ENCODE measurements around the gene KDM4B. TPM values are rescaled to one million over a fixed set of nuclear protein-coding genes. Genes with fewer than 3 reads are reported as not detected.

KDM4B gene
- total RNA-seq, 4 donors from 2014 or later = 14.0 to 39.9 (median 19.5) TPM

DNA sequence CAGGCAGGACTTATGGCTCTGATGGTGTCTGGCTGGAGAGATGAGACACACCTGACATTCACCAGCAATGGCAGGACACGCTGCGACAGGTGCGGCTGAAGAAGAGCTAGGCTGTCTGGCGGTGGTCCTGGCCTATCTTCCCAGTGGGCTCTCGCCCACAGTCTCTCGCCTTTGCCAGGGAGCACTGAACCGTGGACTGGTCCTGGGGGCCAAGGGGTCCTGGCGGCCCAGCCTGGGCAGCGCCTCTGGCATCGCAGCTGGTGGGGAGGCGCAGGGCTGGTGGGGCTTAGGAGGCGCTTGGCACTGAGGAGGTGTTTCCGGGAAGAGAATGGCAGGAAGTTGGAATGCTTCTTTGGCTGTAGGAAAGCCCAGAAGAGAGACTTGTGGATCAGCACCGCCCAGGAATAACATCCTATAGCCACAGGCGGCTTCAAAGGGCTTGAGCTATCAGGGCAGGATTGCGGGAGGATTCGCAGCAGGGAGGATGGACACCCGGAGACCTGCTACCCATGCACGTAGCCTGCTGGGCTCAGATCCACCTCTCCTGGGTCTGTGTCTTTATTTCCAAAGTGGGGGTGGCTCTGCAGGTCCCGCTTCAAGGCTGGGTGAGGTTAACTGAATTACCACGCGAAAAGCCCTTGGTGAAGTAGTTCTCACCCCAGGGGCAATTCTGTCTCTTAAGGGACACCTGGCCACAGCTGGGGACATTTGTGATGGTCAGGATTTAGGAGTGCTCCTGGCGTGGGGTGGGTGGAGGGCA is 14.6 kb downstream of the KDM4B start:
- no peak overlapping the region for H3K4me3 ChIP-seq
- no peaks in the 10 kb centered on the region for H3K27me3 ChIP-seq
- 78 to 82% methylated on average over 8 to 15 of the region's 23 CpGs for WGBS, 2 donors
- DNase-seq = no peak
- H3K4me1 ChIP-seq = peaks cover 3 to 79% (median 19%) of the 10 kb centered on the region in 3 donors
- H3K27ac ChIP-seq = no peak overlapping the region
- H3K9me3 ChIP-seq = no peaks in the 10 kb centered on the region
- intact Hi-C loops (cut with DNase I) = no loop called here
- peaks cover 0 to 18% (median 0%) of the 10 kb centered on the region in 3 donors for H3K36me3 ChIP-seq
- TF ChIP-seq POLR2A (IDR thresholded peaks at IDR 0.05) = no peak
- TF ChIP-seq, protein P1, sequence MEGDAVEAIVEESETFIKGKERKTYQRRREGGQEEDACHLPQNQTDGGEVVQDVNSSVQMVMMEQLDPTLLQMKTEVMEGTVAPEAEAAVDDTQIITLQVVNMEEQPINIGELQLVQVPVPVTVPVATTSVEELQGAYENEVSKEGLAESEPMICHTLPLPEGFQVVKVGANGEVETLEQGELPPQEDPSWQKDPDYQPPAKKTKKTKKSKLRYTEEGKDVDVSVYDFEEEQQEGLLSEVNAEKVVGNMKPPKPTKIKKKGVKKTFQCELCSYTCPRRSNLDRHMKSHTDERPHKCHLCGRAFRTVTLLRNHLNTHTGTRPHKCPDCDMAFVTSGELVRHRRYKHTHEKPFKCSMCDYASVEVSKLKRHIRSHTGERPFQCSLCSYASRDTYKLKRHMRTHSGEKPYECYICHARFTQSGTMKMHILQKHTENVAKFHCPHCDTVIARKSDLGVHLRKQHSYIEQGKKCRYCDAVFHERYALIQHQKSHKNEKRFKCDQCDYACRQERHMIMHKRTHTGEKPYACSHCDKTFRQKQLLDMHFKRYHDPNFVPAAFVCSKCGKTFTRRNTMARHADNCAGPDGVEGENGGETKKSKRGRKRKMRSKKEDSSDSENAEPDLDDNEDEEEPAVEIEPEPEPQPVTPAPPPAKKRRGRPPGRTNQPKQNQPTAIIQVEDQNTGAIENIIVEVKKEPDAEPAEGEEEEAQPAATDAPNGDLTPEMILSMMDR (IDR thresholded peaks at IDR 0.05) = no peak

DNA sequence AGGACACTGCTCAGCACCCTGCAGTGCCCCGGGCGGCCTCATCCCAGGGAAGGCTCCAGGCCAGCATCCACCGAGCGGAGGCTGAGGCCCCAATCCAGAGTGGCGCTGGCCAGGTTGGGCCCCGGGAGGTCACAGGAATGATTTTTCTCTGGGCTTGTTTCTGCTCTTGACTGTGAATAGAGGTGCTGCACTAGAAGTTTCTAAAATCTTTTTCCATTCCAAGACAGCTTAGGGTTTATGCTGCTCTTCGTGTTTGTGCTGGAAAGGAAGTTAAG is 15.1 kb downstream of the KDM4B start:
- intact Hi-C loops (cut with DNase I) = no loop called here
- DNase-seq = no peak
- WGBS, 2 donors = 88 to 96% methylated on average over 2 to 6 of the region's 7 CpGs
- Histone ChIP-seq H3K9me3 (no peaks in the 10 kb centered on the region), H3K27me3 (no peaks in the 10 kb centered on the region), H3K4me1 (peaks cover 3 to 79% (median 14%) of the 10 kb centered on the region in 3 donors), H3K4me3 (no peak overlapping the region), H3K36me3 (peaks cover 0 to 15% (median 0%) of the 10 kb centered on the region in 3 donors), H3K27ac (no peak overlapping the region)
- no peak for TF ChIP-seq POLR2A (IDR thresholded peaks at IDR 0.05)
- TF ChIP-seq, protein P1 (IDR thresholded peaks at IDR 0.05) = no peak

DNA sequence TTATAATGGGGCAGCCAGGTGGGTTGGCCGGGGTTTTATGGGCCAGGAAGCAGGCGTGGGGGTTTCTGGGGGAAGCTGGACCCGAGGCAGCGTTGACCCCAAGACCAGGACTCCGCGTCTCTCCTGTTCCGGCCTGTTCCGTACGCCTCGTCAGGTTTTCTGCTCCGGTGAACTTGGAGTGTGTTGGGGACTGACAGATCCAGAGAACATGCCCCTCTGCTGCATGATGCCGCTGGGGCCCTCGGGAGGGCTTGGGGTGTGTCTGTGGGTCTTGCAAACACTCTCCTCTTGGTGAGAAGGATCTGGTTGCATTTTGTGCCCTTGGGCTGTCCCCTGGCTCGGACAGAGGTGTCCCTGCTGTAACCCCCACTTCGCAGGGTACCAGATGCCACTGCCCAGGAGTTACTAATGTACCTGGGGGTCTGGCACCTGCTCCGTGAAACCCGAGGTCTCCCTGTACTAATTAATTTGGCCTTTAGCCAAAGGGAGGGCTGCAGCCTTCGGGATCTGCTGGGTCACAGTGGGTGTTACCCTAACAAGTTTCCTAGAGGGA is 15.6 kb downstream of the KDM4B start:
- Histone ChIP-seq H3K4me3 (no peak overlapping the region), H3K27ac (no peak overlapping the region), H3K9me3 (no peaks in the 10 kb centered on the region), H3K36me3 (peaks cover 0 to 15% (median 0%) of the 10 kb centered on the region in 3 donors), H3K27me3 (no peaks in the 10 kb centered on the region), H3K4me1 (peaks cover 3 to 79% (median 14%) of the 10 kb centered on the region in 3 donors)
- DNase-seq = no peak
- no peak for TF ChIP-seq POLR2A (IDR thresholded peaks at IDR 0.05)
- TF ChIP-seq, protein P1 (IDR thresholded peaks at IDR 0.05) = no peak
- intact Hi-C loops (cut with DNase I) = no loop called here
- 70 to 80% methylated on average over 16 to 17 of the region's 18 CpGs for WGBS, 2 donors

DNA sequence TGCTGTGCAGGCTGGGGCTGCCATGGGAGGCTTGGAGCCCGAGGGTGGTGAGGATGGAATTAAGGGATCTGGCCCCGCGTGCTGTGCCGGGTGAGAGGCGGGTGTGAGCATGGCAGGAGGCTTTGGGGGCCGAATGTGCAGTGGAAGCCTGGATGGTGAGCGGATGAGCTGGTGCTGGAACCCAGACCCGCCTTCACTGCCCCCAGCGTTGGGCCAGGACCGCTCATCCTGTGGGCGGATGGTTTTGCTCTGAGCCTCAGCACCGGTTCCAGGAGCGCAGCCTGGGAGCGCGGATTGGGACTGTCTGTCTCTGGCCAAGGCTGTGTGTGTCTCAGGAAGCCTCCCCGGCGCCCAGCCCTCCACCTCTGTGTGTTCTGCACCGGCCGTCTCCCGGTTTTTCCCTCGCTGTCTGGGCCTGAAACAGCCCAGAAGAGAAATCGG is 16.7 kb downstream of the KDM4B start:
- H3K4me1 ChIP-seq = peaks cover 3 to 76% (median 14%) of the 10 kb centered on the region in 3 donors
- H3K27me3 ChIP-seq = no peaks in the 10 kb centered on the region
- intact Hi-C loops (cut with DNase I) = no loop called here
- TF ChIP-seq, protein P1 (IDR thresholded peaks at IDR 0.05) = no peak
- no peak for TF ChIP-seq POLR2A (IDR thresholded peaks at IDR 0.05)
- no peak overlapping the region for H3K27ac ChIP-seq
- WGBS, 2 donors = 100% methylated on average over 1 of the region's 22 CpGs; no CpG with 5 or more reads in 1 of the 2 donors
- no peak for DNase-seq
- no peaks in the 10 kb centered on the region for H3K9me3 ChIP-seq
- H3K36me3 ChIP-seq = peaks cover 0 to 15% (median 0%) of the 10 kb centered on the region in 3 donors
- no peak overlapping the region for H3K4me3 ChIP-seq

DNA sequence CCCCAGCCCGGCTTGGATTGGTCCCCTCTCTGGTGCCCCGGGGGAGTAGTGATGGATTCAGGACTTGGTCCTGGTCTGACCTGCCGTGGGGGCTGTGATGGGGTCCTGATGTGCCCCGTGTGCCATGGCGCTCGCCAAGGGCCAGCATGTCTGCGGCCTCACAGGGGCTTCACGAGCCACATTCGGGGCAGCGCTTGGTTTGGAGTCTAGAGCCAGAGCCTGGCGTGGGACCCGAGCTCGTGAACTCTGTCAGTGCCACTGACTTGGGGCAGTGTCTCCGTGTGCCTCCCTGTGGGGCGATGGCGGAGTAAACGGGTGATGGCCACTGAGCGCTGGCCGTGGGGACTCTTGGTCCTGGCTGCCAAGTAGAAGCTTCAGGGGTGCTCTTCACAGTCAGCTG is 17.1 kb downstream of the KDM4B start:
- intact Hi-C loops (cut with DNase I) = no loop called here
- no peak for DNase-seq

More for the DNA sequence above, 17.1 kb downstream of the KDM4B start:
- H3K9me3 ChIP-seq = no peaks in the 10 kb centered on the region
- H3K36me3 ChIP-seq = peaks cover 0 to 15% (median 0%) of the 10 kb centered on the region in 3 donors
- no peak overlapping the region for H3K4me3 ChIP-seq
- no peaks in the 10 kb centered on the region for H3K27me3 ChIP-seq
- H3K4me1 ChIP-seq = peaks cover 3 to 72% (median 12%) of the 10 kb centered on the region in 3 donors
- H3K27ac ChIP-seq = no peak overlapping the region
- 80% methylated on average over 1 of the region's 19 CpGs; no CpG with 5 or more reads in 1 of the 2 donors for WGBS, 2 donors
- TF ChIP-seq, protein P1 (IDR thresholded peaks at IDR 0.05) = no peak
- no peak for TF ChIP-seq POLR2A (IDR thresholded peaks at IDR 0.05)
